HS-5 (cell line): ENCODE measurements around the gene DHRS3.
"Not testable (repeated sequence)": the region's sequence is repeated elsewhere in the genome, so short reads cannot be mapped to it uniquely, and the experiment has no call there.

Source experiments
- DNase-seq: peaks from one replicate; pipeline ENCODE4 v3.0.0-alpha.2; 2012; ENCODE audit warnings: low read depth

Gene DHRS3, protein sequence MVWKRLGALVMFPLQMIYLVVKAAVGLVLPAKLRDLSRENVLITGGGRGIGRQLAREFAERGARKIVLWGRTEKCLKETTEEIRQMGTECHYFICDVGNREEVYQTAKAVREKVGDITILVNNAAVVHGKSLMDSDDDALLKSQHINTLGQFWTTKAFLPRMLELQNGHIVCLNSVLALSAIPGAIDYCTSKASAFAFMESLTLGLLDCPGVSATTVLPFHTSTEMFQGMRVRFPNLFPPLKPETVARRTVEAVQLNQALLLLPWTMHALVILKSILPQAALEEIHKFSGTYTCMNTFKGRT

GRCh38 chr1:12617901-12618660 is at the start of gene DHRS3:
DHRS3 (minus strand) TSS chr1:12618210; CDS start chr1:12617348, 862 bp downstream.
- no peak for DNase-seq

DNA sequence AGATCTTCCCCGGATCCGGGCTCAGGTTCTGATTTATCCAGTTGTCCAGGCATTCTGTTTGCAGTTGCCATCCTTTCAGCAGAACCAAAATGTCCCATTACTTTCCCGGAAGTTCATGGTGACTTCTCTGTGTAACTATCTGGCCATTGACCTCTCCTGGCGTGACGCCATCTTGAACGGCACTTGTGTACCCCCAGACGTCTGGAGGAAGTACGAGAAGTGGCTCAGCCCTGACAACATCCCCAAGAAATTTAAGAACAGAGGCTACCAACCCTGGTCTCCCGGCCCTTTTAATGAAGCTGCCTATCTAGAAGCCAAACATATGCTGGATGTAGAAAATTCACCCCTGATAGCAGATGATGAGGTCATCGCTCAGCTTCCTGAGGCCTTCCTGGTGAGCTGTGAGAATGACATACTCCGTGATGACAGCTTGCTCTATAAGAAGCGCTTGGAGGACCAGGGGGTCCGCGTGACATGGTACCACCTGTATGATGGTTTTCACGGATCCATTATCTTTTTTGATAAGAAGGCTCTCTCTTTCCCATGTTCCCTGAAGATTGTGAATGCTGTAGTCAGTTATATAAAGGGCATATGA is 48.2 kb upstream of the DHRS3 start:
- DNase-seq, result no peak

- no peak for DNase-seq
These were observed 47.5 kb upstream of the DHRS3 start for GRCh38 chr1:12665511-12665910.

DNA sequence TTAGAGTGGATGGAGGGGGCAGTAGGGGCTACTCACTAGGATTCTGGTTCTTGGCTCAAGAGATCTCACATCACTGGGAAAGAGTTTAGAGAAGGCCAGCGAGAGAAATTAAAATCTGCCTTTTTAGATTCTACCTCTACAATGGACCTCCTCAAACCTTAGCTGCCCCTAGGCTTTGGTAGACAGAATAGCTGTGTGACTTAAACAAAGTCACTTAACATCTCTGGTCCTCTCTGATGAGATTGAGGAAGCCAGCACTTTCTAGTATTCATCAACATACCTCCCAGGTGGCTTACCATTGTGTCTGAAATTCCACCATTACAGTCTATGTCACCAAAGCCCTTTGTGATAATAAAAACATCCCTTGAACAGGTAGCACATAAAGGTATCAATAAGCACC is 44.5 kb upstream of the DHRS3 start:
- no peak for DNase-seq

DNA sequence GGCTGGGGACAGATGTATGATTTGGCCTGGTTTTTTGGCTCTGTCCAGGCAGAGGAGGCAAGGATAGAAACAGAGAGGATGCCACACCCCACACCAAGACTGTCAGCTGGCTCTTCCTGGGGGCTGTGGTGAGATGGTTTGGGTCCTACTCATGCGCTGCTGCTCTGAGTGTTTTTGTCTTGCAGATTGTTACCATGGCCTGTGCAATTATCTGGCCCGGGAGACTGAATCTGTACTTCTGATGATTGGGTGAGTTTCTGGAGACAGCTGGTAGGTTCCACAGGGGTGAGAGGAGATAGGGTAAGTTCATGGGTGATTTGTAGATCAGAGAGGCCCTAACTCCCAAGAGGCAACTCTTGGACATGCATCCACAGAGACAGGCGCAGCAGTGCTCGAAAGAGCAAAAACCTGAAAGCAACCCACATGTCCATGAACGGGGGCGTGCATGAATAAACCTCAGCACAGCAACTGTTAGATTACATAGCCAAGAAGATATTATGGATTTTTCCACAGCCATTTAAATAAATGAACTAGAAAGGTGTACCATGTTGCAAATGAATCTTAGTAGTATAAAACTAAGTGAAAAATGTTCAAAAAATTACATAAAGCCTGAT is 43.7 kb upstream of the DHRS3 start:
- DNase-seq, result no peak

GRCh38 chr1:12658531-12659453 is 40.8 kb upstream of the DHRS3 start:
- peak; percentile 56 for DNase-seq

- DNase-seq, result not testable (repeated sequence)
These were observed 40.0 kb upstream of the DHRS3 start for GRCh38 chr1:12657885-12658512.

DNA sequence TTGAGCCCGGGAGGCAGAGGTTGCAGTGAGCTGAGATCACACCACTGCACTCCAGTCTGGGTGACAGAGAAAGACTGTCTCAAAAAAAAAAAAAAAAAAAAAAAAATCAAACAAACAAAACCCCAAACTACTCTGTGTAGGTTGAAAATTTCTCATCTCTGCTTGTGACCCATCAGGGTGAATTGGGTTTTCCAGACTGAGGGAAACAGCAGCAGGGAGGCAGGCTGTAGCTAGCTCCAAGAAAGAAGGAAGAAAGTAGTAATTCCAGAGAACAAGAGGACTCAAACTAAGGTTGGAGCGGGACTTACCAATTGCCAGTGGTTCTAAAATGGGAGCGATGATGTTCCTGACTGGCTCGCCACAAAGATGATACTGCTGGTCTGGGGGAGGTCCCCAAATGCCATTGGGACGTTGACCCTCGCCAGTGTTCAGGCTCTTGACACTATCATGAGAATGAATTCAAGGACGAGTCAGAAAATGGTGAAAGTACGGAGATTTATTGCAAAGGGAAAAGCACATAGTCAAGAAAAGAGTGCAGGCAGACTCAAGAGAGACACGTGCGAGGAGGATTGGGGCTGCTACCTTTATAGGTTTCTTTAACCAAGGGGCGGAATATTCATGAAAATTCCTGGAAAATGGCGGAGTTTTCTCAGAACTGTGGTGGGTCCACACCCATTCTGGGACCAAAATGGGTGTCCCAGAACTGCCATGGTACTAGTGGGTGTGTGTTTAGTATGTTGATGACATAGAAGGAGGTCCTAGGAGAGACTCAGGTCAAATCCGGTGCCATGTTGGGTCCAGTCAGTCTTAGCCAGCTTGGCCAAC is 39.3 kb upstream of the DHRS3 start:
- DNase-seq, result no peak

- DNase-seq, result no peak
These were observed 38.6 kb upstream of the DHRS3 start for GRCh38 chr1:12656575-12656974.

DNA sequence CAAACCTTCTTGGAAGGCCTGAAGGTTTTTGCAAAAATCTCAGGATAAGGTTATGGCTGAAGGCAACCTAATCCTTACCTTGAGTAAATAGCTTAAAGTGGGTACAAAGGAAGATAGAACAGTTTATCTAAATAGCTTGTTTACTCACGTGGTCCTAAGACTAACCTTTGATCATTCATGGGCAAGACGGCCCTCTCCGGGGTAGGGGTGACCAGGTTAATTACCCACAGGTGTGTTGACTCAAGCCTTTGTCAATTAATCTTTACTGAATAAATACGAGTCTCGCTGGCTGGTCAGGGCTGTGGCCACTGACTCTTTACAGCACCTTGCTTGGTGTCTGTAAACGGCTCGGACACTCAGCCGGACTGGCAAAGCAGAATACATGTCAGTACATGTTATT is 36.6 kb upstream of the DHRS3 start:
- no peak for DNase-seq

- no peak for DNase-seq
These were observed 36.1 kb upstream of the DHRS3 start for GRCh38 chr1:12654004-12654567.

GRCh38 chr1:12649971-12650421 is 32.0 kb upstream of the DHRS3 start:
- DNase-seq, result no peak

GRCh38 chr1:12648741-12649140 is 30.7 kb upstream of the DHRS3 start:
- no peak for DNase-seq

- DNase-seq, result not testable (repeated sequence)
These were observed 27.4 kb upstream of the DHRS3 start for GRCh38 chr1:12645401-12645800.

- DNase-seq, result no peak
These were observed 26.8 kb upstream of the DHRS3 start for GRCh38 chr1:12644829-12645228.

- no peak for DNase-seq
These were observed 26.2 kb upstream of the DHRS3 start for GRCh38 chr1:12644237-12644636.

DNA sequence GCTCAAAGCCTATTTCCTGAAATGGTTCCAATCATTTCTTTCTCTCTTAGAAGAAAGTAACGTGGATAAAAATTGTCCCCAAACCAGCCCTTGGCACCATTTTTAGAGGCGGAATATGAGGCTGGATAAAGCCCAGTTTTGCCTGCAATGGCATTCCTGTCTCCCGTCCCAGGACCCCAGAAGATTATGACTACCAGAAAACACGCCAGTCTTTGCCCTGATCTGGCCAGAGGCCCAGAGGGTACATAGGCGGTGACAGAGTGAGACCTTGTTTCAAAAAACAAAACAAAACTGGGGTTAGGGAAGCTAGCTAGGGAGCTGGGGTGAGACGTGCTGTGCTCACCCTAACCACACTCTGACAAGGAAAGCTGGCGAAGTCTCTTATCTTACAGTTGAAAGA is 25.8 kb upstream of the DHRS3 start, which contains the start of gene AADACL4:
AADACL4 (plus strand) TSS at position 301 of the 400 bp plus-strand sequence. CDS start 462 bp downstream, outside the sequence.
- no peak for DNase-seq

DNA sequence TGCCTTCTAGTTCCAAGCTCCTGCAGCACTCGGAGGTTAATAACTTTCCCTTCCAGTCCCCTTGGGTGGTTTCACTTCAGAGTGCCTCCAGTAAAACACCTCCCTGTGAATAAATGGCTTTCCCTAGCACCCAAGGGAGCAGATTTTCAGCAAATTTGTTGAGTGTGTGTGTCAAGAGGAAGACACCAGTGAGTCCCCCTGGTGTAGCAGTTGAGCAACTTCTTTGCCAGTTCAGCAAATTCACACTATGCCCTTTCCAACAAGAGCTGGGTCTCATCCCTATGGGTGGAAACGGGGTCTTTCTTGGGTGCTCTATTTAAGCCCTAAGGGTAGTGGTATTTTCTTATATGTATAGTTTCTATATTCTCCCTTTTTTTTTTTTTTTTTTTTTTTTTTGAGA is 25.1 kb upstream of the DHRS3 start:
- no peak for DNase-seq

DNA sequence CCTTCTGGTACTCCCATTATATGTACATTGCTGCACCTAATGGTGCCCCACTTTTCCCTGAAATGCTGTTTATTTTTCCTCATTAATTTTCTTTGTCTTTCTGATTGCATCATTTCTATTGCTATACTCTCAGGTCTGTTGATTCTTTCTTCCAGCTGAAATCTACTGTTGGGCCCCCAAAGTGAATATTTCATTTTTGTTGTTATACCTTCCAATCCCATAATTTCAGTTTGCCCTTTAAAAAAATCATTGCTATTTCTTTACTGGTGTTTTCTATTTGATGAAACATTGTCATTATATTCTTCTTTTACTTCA is 22.9 kb upstream of the DHRS3 start:
- DNase-seq, result no peak
